B cell (primary cell): Measurements from ENCODE around the gene GNL3.

ENCODE experiments used
- CTCF ChIP-seq: fragments of 200-600 bp; IDR thresholded peaks from one replicate; pipeline ENCODE4 v1.8.0; 2022; ENCODE audit warnings: antibody characterized with exemption, mild to moderate bottlenecking
- EZH2 ChIP-seq: IDR thresholded peaks from 2 replicates; pipeline ENCODE4 v1.6.1; 2012; ENCODE audit warnings: borderline replicate concordance, low read depth, mild to moderate bottlenecking, moderate library complexity, low read length; ENCODE audit not compliant: insufficient read depth, poor library complexity, severe bottlenecking

- TF ChIP-seq CTCF (no peak), EZH2 (no peak)
Observed at GRCh38 chr3:52707585-52707984, 21.8 kb downstream of the GNL3 start.
